CD4-positive, CD25-positive, alpha-beta regulatory T cell (primary cell): Measurements from ENCODE around the gene FCGR2B. TPM values are rescaled to one million over a fixed set of nuclear protein-coding genes. Genes with fewer than 3 reads are reported as not detected.
"Not testable (repeated sequence)": the region's sequence is repeated elsewhere in the genome, so short reads cannot be mapped to it uniquely, and the experiment has no call there.

ENCODE experiments used
- ATAC-seq, 2 donors: fragments of 150-1000 bp; cut with Tn5 transposase; one replicate each; pipeline ENCODE4 v1.10.0; 2021; ENCODE audit warnings: low read depth in 2 of 2, moderate number of reproducible peaks in 2 of 2, moderate library complexity in 1 of 2
- DNase-seq, 3 donors: peaks; one replicate each; pipeline versions ENCODE4 v3.0.0 to v3.0.0-alpha.2; 2012 to 2022; ENCODE audit warnings: mixed read lengths in 1 of 3
- H3K27ac ChIP-seq: one replicate; pipeline ENCODE4 v1.7.0; 2013; ENCODE audit warnings: mild to moderate bottlenecking, low read length; ENCODE audit not compliant: insufficient read depth, poor library complexity, severe bottlenecking
- H3K27me3 ChIP-seq: one replicate; pipeline ENCODE4 v1.7.0; 2013; ENCODE audit warnings: low read length; ENCODE audit not compliant: control insufficient read depth, insufficient read depth
- H3K36me3 ChIP-seq: one replicate; pipeline ENCODE4 v1.7.0; 2013; ENCODE audit warnings: mild to moderate bottlenecking, low read length, moderate library complexity; ENCODE audit not compliant: control insufficient read depth, insufficient read depth
- H3K4me1 ChIP-seq: 2 replicates; pipeline ENCODE4 v1.7.0; 2013; ENCODE audit warnings: mild to moderate bottlenecking, low read length; ENCODE audit not compliant: insufficient read depth, control insufficient read depth, poor library complexity, severe bottlenecking
- H3K4me3 ChIP-seq: one replicate; pipeline ENCODE4 v1.7.0; 2013; ENCODE audit warnings: low read depth, mild to moderate bottlenecking, low read length, moderate library complexity
- H3K9me3 ChIP-seq, 2 experiments: 1 replicate in 1 of 2; 2 replicates in 1 of 2; pipeline ENCODE4 v1.7.0; 2013; ENCODE audit warnings: low read length in 2 of 2, mild to moderate bottlenecking in 1 of 2, moderate library complexity in 1 of 2; ENCODE audit not compliant: control insufficient read depth in 2 of 2
- H3K27ac Mint-ChIP-seq, 3 donors: one replicate each; pipeline ENCODE4 v1.8.0; 2020 to 2022; ENCODE audit warnings: mild to moderate bottlenecking in 3 of 3, mixed read lengths in 3 of 3, moderate library complexity in 2 of 3
- H3K27me3 Mint-ChIP-seq: one replicate; pipeline ENCODE4 v1.8.0; 2022; ENCODE audit warnings: mild to moderate bottlenecking, mixed read lengths
- H3K36me3 Mint-ChIP-seq: one replicate; pipeline ENCODE4 v1.8.0; 2020; ENCODE audit warnings: mixed read lengths
- H3K4me1 Mint-ChIP-seq, 4 donors: one replicate each; pipeline ENCODE4 v1.8.0; 2020 to 2022; ENCODE audit warnings: mixed read lengths in 4 of 4, mild to moderate bottlenecking in 1 of 4
- H3K4me3 Mint-ChIP-seq, 4 donors: one replicate each; pipeline ENCODE4 v1.8.0; 2020 to 2022; ENCODE audit warnings: mild to moderate bottlenecking in 4 of 4, mixed read lengths in 4 of 4, moderate library complexity in 3 of 4
- H3K9me3 Mint-ChIP-seq, 7 donors: one replicate each; pipeline ENCODE4 v1.8.0; 2020 to 2022; ENCODE audit warnings: mixed read lengths in 7 of 7, mild to moderate bottlenecking in 3 of 7, moderate library complexity in 2 of 7
- polyA plus RNA-seq, 4 donors: library from polyadenylated mRNA; unstranded; fragments of 300-500 nt; fragmentation: Illumina TruSeq; gene quantifications; one replicate each; pipeline ENCODE4 v1.2.3, GENCODE V29; 2021
- total RNA-seq: library from RNA; stranded (reverse); gene quantifications from one replicate; pipeline ENCODE4 v1.2.3, GENCODE V29; 2022

Gene FCGR2B
- 1.2 TPM for total RNA-seq
- polyA plus RNA-seq: under 1 TPM in 2 of 4 donors, not detected in 2; 0.16 to 0.53 TPM

GRCh38 chr1:161662684-161663339 is at the start of gene FCGR2B:
Gene FCGR2B, plus strand, starts transcription at chr1:161663143. Its CDS starts 99 bp downstream, at chr1:161663242.
- H3K27ac Mint-ChIP-seq, H3K36me3 Mint-ChIP-seq, H3K27me3 ChIP-seq: not testable (repeated sequence)

GRCh38 chr1:161616417-161616816 is 46.5 kb upstream of the FCGR2B start:
- ATAC-seq, H3K27ac Mint-ChIP-seq, H3K36me3 ChIP-seq, H3K36me3 Mint-ChIP-seq, H3K27ac ChIP-seq, H3K4me3 Mint-ChIP-seq, H3K4me1 ChIP-seq, H3K9me3 ChIP-seq, H3K4me3 ChIP-seq, DNase-seq, H3K27me3 ChIP-seq: not testable (repeated sequence)
- peaks cover 0 to 10% (median 2%) of the 10 kb centered on the region in 7 donors for H3K9me3 Mint-ChIP-seq
- H3K27me3 Mint-ChIP-seq: peaks cover 40% of the 10 kb centered on the region
- peaks cover 7 to 28% (median 20%) of the 10 kb centered on the region in 4 donors for H3K4me1 Mint-ChIP-seq

More at GRCh38 chr1:161662684-161663339, at the start of gene FCGR2B:
- H3K4me3 ChIP-seq, H3K27ac ChIP-seq, H3K9me3 Mint-ChIP-seq, DNase-seq, H3K4me3 Mint-ChIP-seq, ATAC-seq, H3K27me3 Mint-ChIP-seq, H3K4me1 ChIP-seq, H3K36me3 ChIP-seq, H3K9me3 ChIP-seq, H3K4me1 Mint-ChIP-seq: not testable (repeated sequence)

GRCh38 chr1:161618517-161618916 is 44.4 kb upstream of the FCGR2B start:
- peak overlapping the region in 1 of 4 donors; percentile 47 for H3K4me3 Mint-ChIP-seq
- not testable (repeated sequence) for H3K27ac ChIP-seq, H3K4me3 ChIP-seq, ATAC-seq, H3K36me3 ChIP-seq, H3K27ac Mint-ChIP-seq, H3K36me3 Mint-ChIP-seq, H3K27me3 ChIP-seq, H3K4me1 ChIP-seq, DNase-seq, H3K9me3 ChIP-seq
- peaks cover 0 to 12% (median 2%) of the 10 kb centered on the region in 7 donors for H3K9me3 Mint-ChIP-seq
- H3K27me3 Mint-ChIP-seq: peaks cover 38% of the 10 kb centered on the region
- peaks cover 7 to 27% (median 17%) of the 10 kb centered on the region in 4 donors for H3K4me1 Mint-ChIP-seq

- Mint-ChIP-seq H3K27me3 (peaks cover 40% of the 10 kb centered on the region), H3K9me3 (peaks cover 0 to 12% (median 2%) of the 10 kb centered on the region in 7 donors), H3K4me1 (peaks cover 9 to 37% (median 19%) of the 10 kb centered on the region in 4 donors), H3K4me3 (peak overlapping the region in 3 of 4 donors; percentile 41 to 69 (median 47))
- not testable (repeated sequence) for H3K9me3 ChIP-seq, DNase-seq, H3K27ac ChIP-seq, H3K27me3 ChIP-seq, H3K4me3 ChIP-seq, H3K27ac Mint-ChIP-seq, H3K36me3 Mint-ChIP-seq, ATAC-seq, H3K36me3 ChIP-seq, H3K4me1 ChIP-seq
Observed at GRCh38 chr1:161620399-161620798, 42.5 kb upstream of the FCGR2B start.

- Mint-ChIP-seq H3K27ac (peak overlapping the region; percentile 76 to 91 (median 88)), H3K27me3 (peaks cover 38% of the 10 kb centered on the region), H3K4me3 (peak overlapping the region; percentile 87 to 96 (median 93)), H3K9me3 (peaks cover 0 to 12% (median 2%) of the 10 kb centered on the region in 7 donors), H3K4me1 (peaks cover 9 to 37% (median 19%) of the 10 kb centered on the region in 4 donors)
- not testable (repeated sequence) for H3K36me3 Mint-ChIP-seq, H3K36me3 ChIP-seq, H3K4me1 ChIP-seq, H3K27ac ChIP-seq, H3K9me3 ChIP-seq, H3K27me3 ChIP-seq
- peak; percentile 40 to 76 (median 64) for DNase-seq
- peak overlapping the region; percentile 62 for H3K4me3 ChIP-seq
- ATAC-seq: peak; percentile 47 to 66
Observed at GRCh38 chr1:161621181-161622000, 41.6 kb upstream of the FCGR2B start.

- peak overlapping the region; percentile 86 to 96 (median 90) for H3K4me3 Mint-ChIP-seq
- not testable (repeated sequence) for H3K36me3 Mint-ChIP-seq, H3K9me3 ChIP-seq, H3K36me3 ChIP-seq, ATAC-seq, H3K4me1 ChIP-seq, H3K27me3 ChIP-seq, H3K27ac ChIP-seq, DNase-seq
- peaks cover 10 to 37% (median 19%) of the 10 kb centered on the region in 4 donors for H3K4me1 Mint-ChIP-seq
- peak overlapping the region; percentile 62 for H3K4me3 ChIP-seq
- peaks cover 0 to 12% (median 2%) of the 10 kb centered on the region in 7 donors for H3K9me3 Mint-ChIP-seq
- H3K27ac Mint-ChIP-seq: peak overlapping the region in 2 of 3 donors; percentile 20 to 88
- H3K27me3 Mint-ChIP-seq: peaks cover 38% of the 10 kb centered on the region
Observed at GRCh38 chr1:161622054-161622453, 40.9 kb upstream of the FCGR2B start.

- Mint-ChIP-seq H3K4me3 (peak overlapping the region in 3 of 4 donors; percentile 5 to 47 (median 44)), H3K27me3 (peaks cover 37% of the 10 kb centered on the region), H3K27ac (peak overlapping the region; percentile 19 to 56 (median 21)), H3K4me1 (peaks cover 10 to 37% (median 19%) of the 10 kb centered on the region in 4 donors), H3K9me3 (peaks cover 0 to 12% (median 2%) of the 10 kb centered on the region in 7 donors)
- H3K36me3 ChIP-seq, H3K27me3 ChIP-seq, H3K27ac ChIP-seq, H3K4me3 ChIP-seq, H3K4me1 ChIP-seq, H3K9me3 ChIP-seq, H3K36me3 Mint-ChIP-seq: not testable (repeated sequence)
- ATAC-seq (peak; percentile 18 to 44), DNase-seq (peak in 1 of 3 donors; percentile 28)
Observed at GRCh38 chr1:161623401-161624051, 39.4 kb upstream of the FCGR2B start.
